ENCODE data around the gene MARCHF9.

DNA sequence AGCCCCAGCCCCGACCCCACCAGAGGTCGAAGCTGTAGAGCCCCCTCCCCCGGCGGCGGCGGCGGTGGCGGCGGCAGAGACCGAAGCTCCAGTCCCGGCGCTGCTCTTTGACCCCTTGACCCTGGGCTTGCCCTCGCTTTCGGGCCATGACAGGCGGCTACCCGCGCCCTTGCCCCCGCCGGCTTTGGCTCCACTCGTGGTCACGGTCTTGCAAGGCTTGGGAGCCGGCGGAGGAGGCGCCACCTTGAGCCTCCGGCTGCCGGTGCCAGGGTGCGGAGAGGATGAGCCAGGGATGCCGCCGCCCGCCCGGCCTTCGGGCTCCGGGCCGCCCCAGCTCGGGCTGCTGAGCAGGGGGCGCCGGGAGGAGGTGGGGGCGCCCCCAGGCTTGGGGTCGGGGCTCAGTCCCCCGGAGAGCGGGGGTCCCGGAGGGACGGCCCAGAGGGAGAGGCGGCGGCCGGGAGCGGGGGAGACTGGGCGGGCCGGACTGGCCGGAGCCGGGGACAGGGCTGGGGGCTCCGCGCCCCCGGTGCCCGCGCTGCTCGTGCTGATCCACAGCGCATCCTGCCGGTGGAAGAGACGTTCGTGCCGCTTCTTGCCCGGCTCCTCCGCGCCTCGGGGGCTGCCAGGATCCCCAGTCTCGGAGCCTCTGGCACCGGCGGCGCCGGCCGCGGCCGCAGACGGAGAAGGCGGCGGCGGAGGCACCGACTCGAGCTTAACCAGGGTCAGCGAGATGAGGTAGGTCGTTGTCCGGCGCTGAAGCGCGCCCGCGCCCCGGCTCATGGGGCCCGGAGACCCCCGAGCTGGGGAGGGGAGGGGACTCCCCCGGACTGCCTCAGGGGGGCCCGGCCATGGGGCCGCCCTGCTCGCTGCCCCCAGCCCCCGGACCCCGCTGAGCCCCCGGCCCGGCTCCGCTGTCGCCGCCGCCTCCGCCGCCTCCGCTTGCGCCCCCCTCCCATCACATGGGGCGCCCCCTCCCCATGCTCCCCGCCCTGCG is 17.1 kb upstream of the MARCHF9 start:
- TF ChIP-seq CTCF (IDR thresholded peaks at IDR 0.05) (peak; percentile 49), TAF1 (IDR thresholded peaks at IDR 0.05; ENCODE audit: borderline replicate concordance, low read depth, low read length) (no peak), MAX (IDR thresholded peaks at IDR 0.05; ENCODE audit: low read depth) (no peak), RCOR1 (IDR thresholded peaks at IDR 0.05; ENCODE audit: low read length) (no peak), RFX5 (IDR thresholded peaks at IDR 0.05; ENCODE audit: low read length) (no peak), IRF3 (IDR thresholded peaks at IDR 0.05; ENCODE audit: low read depth, low read length) (no peak), FOXM1 (IDR thresholded peaks at IDR 0.05; ENCODE audit: low read depth) (no peak), POLR2AphosphoS5 (IDR thresholded peaks at IDR 0.05; ENCODE audit: low read depth, low read length) (no peak), FOXJ3 (CRISPR knock-in tag; IDR thresholded peaks at IDR 0.05) (no peak), SMC3 (IDR thresholded peaks at IDR 0.05; ENCODE audit: low read depth, low read length) (no peak)
- TF ChIP-seq, protein P1, sequence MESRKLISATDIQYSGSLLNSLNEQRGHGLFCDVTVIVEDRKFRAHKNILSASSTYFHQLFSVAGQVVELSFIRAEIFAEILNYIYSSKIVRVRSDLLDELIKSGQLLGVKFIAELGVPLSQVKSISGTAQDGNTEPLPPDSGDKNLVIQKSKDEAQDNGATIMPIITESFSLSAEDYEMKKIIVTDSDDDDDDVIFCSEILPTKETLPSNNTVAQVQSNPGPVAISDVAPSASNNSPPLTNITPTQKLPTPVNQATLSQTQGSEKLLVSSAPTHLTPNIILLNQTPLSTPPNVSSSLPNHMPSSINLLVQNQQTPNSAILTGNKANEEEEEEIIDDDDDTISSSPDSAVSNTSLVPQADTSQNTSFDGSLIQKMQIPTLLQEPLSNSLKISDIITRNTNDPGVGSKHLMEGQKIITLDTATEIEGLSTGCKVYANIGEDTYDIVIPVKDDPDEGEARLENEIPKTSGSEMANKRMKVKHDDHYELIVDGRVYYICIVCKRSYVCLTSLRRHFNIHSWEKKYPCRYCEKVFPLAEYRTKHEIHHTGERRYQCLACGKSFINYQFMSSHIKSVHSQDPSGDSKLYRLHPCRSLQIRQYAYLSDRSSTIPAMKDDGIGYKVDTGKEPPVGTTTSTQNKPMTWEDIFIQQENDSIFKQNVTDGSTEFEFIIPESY (IDR thresholded peaks at IDR 0.05; ENCODE audit: borderline replicate concordance, low read depth): no peak

Data from SK-N-SH (cell line).